GM19452 (cell line): ENCODE measurements around the gene HCN3.
"Not testable (repeated sequence)": the region's sequence is repeated elsewhere in the genome, so short reads cannot be mapped to it uniquely, and the experiment has no call there.

ENCODE experiments used
- ATAC-seq: cut with Tn5 transposase; IDR thresholded peaks from one replicate; pipeline ENCODE4 v1.9.1; 2021; ENCODE audit not compliant: unreplicated experiment

HCN3 gene

GRCh38 chr1:155328856-155329255 is 51.6 kb downstream of the HCN3 start:
- not testable (repeated sequence) for ATAC-seq

- no peak for ATAC-seq
Measured at GRCh38 chr1:155329980-155330598, 52.8 kb downstream of the HCN3 start.

- no peak for ATAC-seq
Measured at GRCh38 chr1:155334962-155335361, 57.7 kb downstream of the HCN3 start.
